Panc1 (cell line): ENCODE measurements around the gene B3GLCT. TPM values are rescaled to one million over a fixed set of nuclear protein-coding genes. Genes with fewer than 3 reads are reported as not detected.

ENCODE experiments used
- ATAC-seq: fragments of 200-7000 bp; cut with Tn5 transposase; 2 replicates; pipeline ENCODE4 v1.9.1; 2020; ENCODE audit warnings: mild to moderate bottlenecking, moderate library complexity
- BruUV-seq: library from RNA; stranded (reverse); fragments of 400-500 nt; replicated peaks from 2 replicates; lab custom pipeline; 2021; lab: Mats Ljungman, UMichigan
- CTCF ChIA-PET: fragments of 300-600 bp; sonication (Branson Sonifier 250); formaldehyde crosslinking; loops from one replicate; lab custom pipeline; 2022; ENCODE audit warnings: antibody characterized with exemption; lab: Charles Lee
- POLR2A ChIA-PET: fragments of 300-600 bp; sonication (Branson Sonifier 250); formaldehyde crosslinking; loops from one replicate; lab custom pipeline; 2022; ENCODE audit warnings: antibody characterized with exemption; lab: Charles Lee
- DNase-seq: peaks from one replicate; pipeline ENCODE4 v3.0.0-alpha.2; 2010; ENCODE audit warnings: low read depth, low spot score
- H3K27ac ChIP-seq: 2 replicates; pipeline ENCODE4 v1.5.1; 2011; ENCODE audit warnings: mild to moderate bottlenecking, low read length, inconsistent platforms
- H3K27me3 ChIP-seq: fragments of 200-500 bp; sonication (Bioruptor generic); 2 replicates; pipeline ENCODE4 v1.6.0; 2014; ENCODE audit warnings: low read length, inconsistent platforms; ENCODE audit not compliant: control insufficient read depth, insufficient read depth
- H3K36me3 ChIP-seq: fragments of 200-500 bp; sonication (Bioruptor generic); 2 replicates; pipeline ENCODE4 v1.5.1; 2014; ENCODE audit warnings: inconsistent platforms, mild to moderate bottlenecking, low read length, moderate library complexity; ENCODE audit not compliant: control insufficient read depth, insufficient read depth
- H3K4me1 ChIP-seq: 2 replicates; pipeline ENCODE4 v1.5.1; 2011; ENCODE audit warnings: inconsistent platforms, mild to moderate bottlenecking, low read length, moderate library complexity; ENCODE audit not compliant: control insufficient read depth, insufficient read depth
- H3K4me3 ChIP-seq, 2 experiments: 2 replicates each; pipeline ENCODE4 v1.5.1; 2011 to 2012; ENCODE audit warnings: low read depth in 2 of 2, low read length in 2 of 2, mild to moderate bottlenecking in 2 of 2, inconsistent platforms in 1 of 2, moderate library complexity in 1 of 2
- H3K9me3 ChIP-seq: fragments of 200-500 bp; sonication (Bioruptor generic); 2 replicates; pipeline ENCODE4 v1.5.1; 2014; ENCODE audit warnings: low read depth, mild to moderate bottlenecking, inconsistent platforms, low read length, moderate library complexity; ENCODE audit not compliant: control insufficient read depth, insufficient read depth
- CTCF ChIP-seq: fragments of 450-650 bp; IDR thresholded peaks from 2 replicates; pipeline ENCODE4 v1.5.1; 2017; ENCODE audit warnings: mild to moderate bottlenecking
- POLR2AphosphoS5 ChIP-seq: IDR thresholded peaks from 2 replicates; pipeline ENCODE4 v1.6.1; 2012; ENCODE audit warnings: mild to moderate bottlenecking, low read depth, low read length, moderate library complexity
- REST ChIP-seq, 2 experiments: IDR thresholded peaks; 2 replicates each; pipeline ENCODE4 v1.6.1; 2011 to 2012; ENCODE audit warnings: low read depth in 2 of 2, control low read depth in 1 of 2, low read length in 1 of 2, mild to moderate bottlenecking in 1 of 2, moderate library complexity in 1 of 2; ENCODE audit not compliant: insufficient read depth in 1 of 2
- SIN3A ChIP-seq: IDR thresholded peaks from 2 replicates; pipeline ENCODE4 v1.6.1; 2012; ENCODE audit warnings: low read depth, mild to moderate bottlenecking, low read length, moderate library complexity, borderline replicate concordance; ENCODE audit not compliant: insufficient read depth
- TCF7L2 ChIP-seq: IDR thresholded peaks from 2 replicates; pipeline ENCODE4 v1.6.1; 2011; ENCODE audit warnings: mild to moderate bottlenecking, low read depth, low read length, inconsistent platforms
- in situ Hi-C: cut with HindIII; loops from 2 replicates; pipeline ENCODE4 v1.10.0; 2016; ENCODE audit warnings: low sequenced_read_pairs, low pct_unique_long_range_greater_than_20kb
- intact Hi-C: fragments of 100-400 bp; cut with micrococcal nuclease; formaldehyde crosslinking; loops from one replicate; pipeline ENCODE4 v1.10.0; 2022; ENCODE audit not compliant: unreplicated experiment
- total RNA-seq: library from RNA; stranded (reverse); gene quantifications from one replicate; pipeline ENCODE4 v1.2.1, GENCODE V29; 2021; ENCODE audit not compliant: unreplicated experiment

Gene B3GLCT
- total RNA-seq, 1 experiment from 2014 or later, result 16.5 TPM

- ChIA-PET POLR2A (no interaction called here), CTCF (interaction anchor here (0.6 kb wide), 1 partner anchor 66 kb away, joined by 6 read pairs; no protein-coding TSS in a partner anchor)
- DNase-seq (no peak), ATAC-seq (no peak)
- Histone ChIP-seq H3K27ac (no peak overlapping the region), H3K27me3 (no peaks in the 10 kb centered on the region), H3K4me3 (no peak overlapping the region), H3K9me3 (no peaks in the 10 kb centered on the region), H3K4me1 (no peaks in the 10 kb centered on the region), H3K36me3 (no peaks in the 10 kb centered on the region)
- no TSS peak for BruUV-seq
- intact Hi-C loops (no loop called here), in situ Hi-C loops (no loop called here)
- TF ChIP-seq CTCF, result no peak
- no peak for TF ChIP-seq SIN3A
- TF ChIP-seq REST (IDR thresholded peaks at IDR 0.05; ENCODE audit: insufficient read depth in 1 of 2, low read depth in 2 of 2, low read length in 1 of 2), result no peak
- TF ChIP-seq TCF7L2, result no peak
- TF ChIP-seq POLR2AphosphoS5, result no peak
Observed at GRCh38 chr13:31240921-31241320, 41.1 kb downstream of the B3GLCT start.

- Histone ChIP-seq H3K36me3 (no peaks in the 10 kb centered on the region), H3K27me3 (no peaks in the 10 kb centered on the region), H3K9me3 (no peaks in the 10 kb centered on the region), H3K4me1 (no peaks in the 10 kb centered on the region), H3K4me3 (no peak overlapping the region), H3K27ac (no peak overlapping the region)
- in situ Hi-C loops (no loop called here), intact Hi-C loops (no loop called here)
- ChIA-PET POLR2A (no interaction called here), CTCF (no interaction called here)
- ATAC-seq, result no peak
- DNase-seq, result no peak
- no TSS peak for BruUV-seq
- no peak for TF ChIP-seq TCF7L2
- TF ChIP-seq CTCF, result no peak
- TF ChIP-seq SIN3A, result no peak
- TF ChIP-seq POLR2AphosphoS5, result no peak
- no peak for TF ChIP-seq REST (IDR thresholded peaks at IDR 0.05; ENCODE audit: insufficient read depth in 1 of 2, low read depth in 2 of 2, low read length in 1 of 2)
Observed at GRCh38 chr13:31242367-31242766, 42.6 kb downstream of the B3GLCT start.
